HG03460 (cell line): Measurements from ENCODE around the gene TSHB.

Experiments
- ATAC-seq: cut with Tn5 transposase; IDR thresholded peaks from one replicate; pipeline ENCODE4 v1.9.1; 2021; ENCODE audit not compliant: unreplicated experiment

Gene TSHB

GRCh38 chr1:115059316-115059715, 29.7 kb downstream of the TSHB start:
- no peak for ATAC-seq

- no peak for ATAC-seq
Observed at GRCh38 chr1:115060501-115060900, 30.9 kb downstream of the TSHB start.

- peak; percentile 81 for ATAC-seq
Observed at GRCh38 chr1:115062542-115063004, 32.9 kb downstream of the TSHB start.

- no peak for ATAC-seq
Observed at GRCh38 chr1:115063228-115063901, 33.7 kb downstream of the TSHB start.

- no peak for ATAC-seq
Observed at GRCh38 chr1:115064461-115064860, 34.8 kb downstream of the TSHB start.

- no peak for ATAC-seq
Observed at GRCh38 chr1:115065021-115065420, 35.4 kb downstream of the TSHB start.

GRCh38 chr1:115067161-115067859, 37.7 kb downstream of the TSHB start:
- ATAC-seq = no peak

- ATAC-seq = no peak
Observed at GRCh38 chr1:115068826-115069585, 39.4 kb downstream of the TSHB start.

- no peak for ATAC-seq
Observed at GRCh38 chr1:115069659-115070308, 40.2 kb downstream of the TSHB start.

- ATAC-seq = no peak
Observed at GRCh38 chr1:115071012-115071664, 41.5 kb downstream of the TSHB start.

- ATAC-seq = no peak
Observed at GRCh38 chr1:115073298-115074087, 43.9 kb downstream of the TSHB start.

GRCh38 chr1:115074839-115075534, 45.4 kb downstream of the TSHB start:
- ATAC-seq = no peak

GRCh38 chr1:115076384-115076915, 46.8 kb downstream of the TSHB start:
- ATAC-seq = no peak

GRCh38 chr1:115077286-115077983, 47.8 kb downstream of the TSHB start:
- no peak for ATAC-seq

- ATAC-seq = no peak
Observed at GRCh38 chr1:115077984-115078330, 48.3 kb downstream of the TSHB start.

- ATAC-seq = no peak
Observed at GRCh38 chr1:115078708-115079107, 49.1 kb downstream of the TSHB start.

GRCh38 chr1:115082949-115083348, 53.3 kb downstream of the TSHB start:
- ATAC-seq = no peak
